ENCODE data around the gene LDHB.
"Not testable (repeated sequence)": the region's sequence is repeated elsewhere in the genome, so short reads cannot be mapped to it uniquely, and the experiment has no call there.

Gene LDHB

DNA sequence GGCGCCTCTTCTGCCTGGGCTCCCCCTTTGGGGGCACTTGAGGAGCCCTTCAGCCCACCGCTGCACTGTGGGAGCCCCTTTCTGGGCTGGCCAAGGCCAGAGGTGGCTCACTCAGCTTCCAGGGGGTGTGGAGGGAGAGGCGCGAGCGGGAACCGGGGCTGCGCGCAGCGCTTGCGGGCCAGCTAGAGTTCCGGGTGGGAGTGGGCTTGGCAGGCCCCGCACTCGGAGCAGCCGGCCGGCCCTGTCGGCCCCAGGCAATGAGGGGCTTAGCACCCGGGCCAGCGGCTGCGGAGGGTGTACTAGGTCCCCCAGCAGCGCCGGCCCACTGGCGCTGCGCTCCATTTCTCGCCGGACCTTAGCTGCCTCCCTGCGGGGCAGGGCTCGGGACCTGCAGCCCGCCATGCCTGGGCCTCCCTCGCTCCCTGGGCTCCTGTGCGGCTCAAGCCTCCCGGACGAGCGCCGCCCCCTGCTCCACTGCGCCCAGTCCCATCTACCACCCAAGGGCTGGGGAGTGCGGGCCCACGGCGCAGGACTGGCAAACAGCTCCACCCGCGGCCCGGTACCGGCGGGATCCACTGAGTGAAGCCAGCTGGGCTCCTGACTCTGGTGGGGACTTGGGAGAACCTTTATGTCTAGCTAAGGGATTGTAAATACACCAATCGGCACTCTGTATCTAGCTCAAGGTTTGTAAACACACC is 3.9 kb upstream of the LDHB start:
- DNase-seq (ENCODE audit: low read depth in 2 of 2), result not testable (repeated sequence)

DNA sequence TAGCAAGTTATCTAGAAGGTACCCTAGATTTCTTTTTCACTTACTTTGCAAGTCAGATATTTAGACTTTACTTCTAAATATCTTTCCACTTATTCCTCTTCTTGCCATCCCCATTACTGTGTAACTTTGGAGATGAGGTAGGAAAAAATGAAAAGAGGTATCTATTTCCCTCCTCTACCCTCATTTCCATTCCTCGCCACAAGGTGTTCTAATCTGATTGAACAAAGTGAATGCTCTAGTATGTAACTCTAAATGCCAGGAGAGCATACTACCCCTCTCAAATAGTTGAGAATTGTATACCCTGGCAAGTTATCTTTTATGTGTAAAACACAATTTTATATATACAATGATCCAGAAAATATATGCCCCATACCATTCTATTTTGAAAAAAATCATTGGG is 1.7 kb upstream of the LDHB start:
- DNase-seq (ENCODE audit: low read depth in 2 of 2), result no peak

DNA sequence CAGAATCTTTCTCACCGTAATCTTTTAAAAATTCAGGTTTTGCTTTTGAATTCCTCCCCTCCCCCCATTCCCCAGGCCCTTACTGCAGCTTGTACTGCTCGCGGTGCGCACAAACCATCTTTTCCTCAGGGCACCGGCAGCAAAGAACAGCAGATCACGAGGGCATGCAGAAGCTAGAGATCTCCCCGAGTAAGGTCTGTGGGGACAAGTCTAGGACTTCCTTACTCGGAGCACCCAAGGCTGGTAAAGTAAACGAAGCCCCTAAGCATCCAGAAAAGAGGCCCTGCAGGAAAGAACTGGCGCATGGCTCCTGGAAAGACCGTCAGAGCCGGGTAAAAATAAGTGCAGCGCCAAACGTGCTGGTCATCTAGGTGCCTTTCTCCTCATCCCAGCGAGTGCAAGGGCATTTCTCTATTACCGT is 727 bp downstream of the LDHB start:
- peak; percentile 19 to 21 for DNase-seq (ENCODE audit: low read depth in 2 of 2)

DNA sequence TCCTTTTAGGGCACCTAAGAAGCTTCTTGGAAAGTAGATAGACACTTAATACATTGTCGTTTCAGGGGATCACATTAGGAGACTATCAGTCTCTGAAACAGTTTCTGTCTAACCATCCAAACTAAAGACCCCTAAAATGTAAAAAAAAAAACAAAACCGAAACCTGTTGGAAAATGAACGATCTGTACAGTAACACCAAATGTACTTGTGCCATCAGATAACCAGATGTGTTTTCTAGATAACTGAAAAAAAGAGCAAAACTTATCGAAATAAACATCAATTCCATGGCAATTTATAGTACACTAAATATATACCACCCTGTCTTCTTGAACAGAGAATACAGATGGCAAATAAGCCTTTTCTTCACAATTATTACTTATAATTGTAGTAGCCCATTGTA is 2.1 kb downstream of the LDHB start:
- DNase-seq (ENCODE audit: low read depth in 2 of 2), result no peak

DNA sequence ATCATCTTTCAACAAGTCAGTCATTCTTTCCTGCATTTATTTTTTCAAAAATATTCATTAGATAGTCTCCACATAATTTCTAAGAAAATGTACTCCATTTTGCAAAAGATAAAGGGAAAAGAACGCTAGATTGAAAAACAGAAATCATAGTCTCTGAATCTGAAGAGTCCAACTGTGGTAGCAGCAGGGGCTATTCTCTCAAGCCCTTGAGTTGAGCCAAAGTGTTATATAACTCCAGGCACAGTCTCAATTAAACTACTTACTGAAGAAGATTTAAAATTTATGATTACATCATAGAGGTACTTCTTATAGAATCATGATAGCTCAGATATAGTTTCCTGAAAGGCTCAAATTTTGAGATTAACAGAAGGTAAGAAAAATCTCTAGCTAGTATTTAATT is 5.8 kb downstream of the LDHB start:
- no peak for DNase-seq (ENCODE audit: low read depth in 2 of 2)

DNA sequence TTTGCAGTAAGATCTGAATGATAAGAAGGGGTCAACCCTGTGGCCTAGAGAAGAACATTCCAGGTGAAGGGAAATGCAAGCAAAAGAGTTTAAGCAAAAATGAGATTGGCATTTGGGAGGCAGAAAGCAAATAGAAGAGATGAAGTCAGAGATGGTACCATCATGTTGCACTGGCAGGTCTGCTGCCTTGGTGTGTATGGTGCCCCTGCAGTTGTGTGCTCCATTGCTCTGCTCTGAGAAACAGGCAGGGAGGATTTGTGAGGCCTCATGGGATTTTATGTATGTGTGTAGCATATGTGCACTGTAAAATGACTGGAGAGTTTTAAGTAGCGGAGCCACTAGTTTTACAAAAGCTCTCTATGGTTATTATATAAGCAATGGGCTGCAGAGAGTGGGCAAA is 6.6 kb downstream of the LDHB start:
- DNase-seq (ENCODE audit: low read depth in 2 of 2), result no peak

DNA sequence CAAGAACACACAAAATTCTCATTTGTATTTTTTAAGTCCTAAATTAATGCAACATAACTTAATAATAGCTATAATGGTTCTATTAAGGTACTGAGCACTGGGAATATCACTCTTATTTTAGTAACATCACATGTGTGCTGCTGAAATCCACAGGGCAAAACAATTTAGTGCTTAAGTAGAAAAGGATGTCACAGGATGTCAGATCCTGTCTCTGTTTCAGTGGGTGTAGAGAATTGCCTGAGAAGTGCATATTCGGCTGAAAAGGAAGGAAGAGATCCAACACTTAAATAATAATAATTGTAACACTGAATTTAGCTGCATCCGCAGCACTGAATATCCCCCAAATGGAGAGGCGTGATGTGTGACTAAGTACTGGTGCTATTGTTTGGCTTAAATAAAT is 8.6 kb downstream of the LDHB start:
- no peak for DNase-seq (ENCODE audit: low read depth in 2 of 2)

DNA sequence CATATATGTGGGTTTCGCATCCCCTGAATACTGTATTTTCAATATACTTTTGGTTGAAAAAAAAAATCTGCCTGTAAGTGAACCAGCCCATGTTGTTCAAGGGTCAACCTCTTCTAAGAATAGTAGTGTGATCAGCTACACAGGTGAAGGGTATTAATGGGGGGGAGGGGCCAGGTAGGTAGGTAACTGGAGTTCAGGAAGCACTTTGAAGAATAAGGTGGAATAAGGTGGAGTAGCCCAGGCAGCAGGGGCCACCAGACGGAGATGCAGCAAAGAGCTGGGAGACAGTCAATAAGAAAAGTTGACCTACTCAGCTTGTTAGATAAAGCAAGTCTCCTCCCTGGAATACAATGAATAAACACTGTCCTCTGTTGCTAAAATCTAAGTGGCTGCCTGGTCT is 9.3 kb downstream of the LDHB start:
- no peak for DNase-seq (ENCODE audit: low read depth in 2 of 2)

DNA sequence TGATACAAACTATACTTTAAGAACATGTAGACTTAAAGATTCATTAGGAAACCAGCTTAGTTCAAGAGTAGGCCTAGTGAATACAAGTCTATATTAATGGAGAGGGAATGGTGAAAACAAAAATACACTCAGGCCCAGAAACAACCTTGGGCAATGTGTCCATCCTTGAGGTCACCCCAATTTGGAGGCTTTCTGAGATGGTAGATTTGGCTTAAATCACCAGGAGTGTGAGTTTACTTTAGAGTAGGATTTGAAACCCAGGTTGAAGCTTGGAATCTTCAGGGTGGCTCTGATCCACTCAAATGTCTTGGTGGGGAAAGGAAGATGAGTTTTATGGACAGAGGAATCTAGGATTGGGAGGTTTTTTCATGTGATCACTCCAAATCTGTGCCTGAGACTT is 10.5 kb downstream of the LDHB start:
- no peak for DNase-seq (ENCODE audit: low read depth in 2 of 2)

DNA sequence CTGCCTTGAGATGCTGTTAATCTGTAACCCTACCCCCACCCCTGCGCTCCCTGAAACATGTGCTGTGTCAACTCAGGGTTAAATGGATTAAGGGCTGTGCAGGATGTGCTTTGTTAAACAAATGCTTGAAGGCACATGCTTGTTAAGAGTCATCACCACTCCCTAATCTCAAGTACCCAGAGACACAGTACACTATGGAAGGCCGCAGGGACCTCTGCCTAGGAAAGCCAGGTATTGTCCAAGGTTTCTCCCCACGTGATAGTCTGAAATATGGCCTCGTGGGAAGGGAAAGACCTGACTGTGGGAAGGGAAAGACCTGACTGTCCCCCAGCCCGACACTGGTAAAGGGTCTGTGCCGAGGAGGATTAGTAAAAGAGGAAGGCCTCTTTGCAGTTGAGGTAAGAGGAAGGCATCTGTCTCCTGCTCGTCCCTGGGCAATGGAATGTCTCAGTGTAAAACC is 12.6 kb downstream of the LDHB start:
- DNase-seq (ENCODE audit: low read depth in 2 of 2), result not testable (repeated sequence)

DNA sequence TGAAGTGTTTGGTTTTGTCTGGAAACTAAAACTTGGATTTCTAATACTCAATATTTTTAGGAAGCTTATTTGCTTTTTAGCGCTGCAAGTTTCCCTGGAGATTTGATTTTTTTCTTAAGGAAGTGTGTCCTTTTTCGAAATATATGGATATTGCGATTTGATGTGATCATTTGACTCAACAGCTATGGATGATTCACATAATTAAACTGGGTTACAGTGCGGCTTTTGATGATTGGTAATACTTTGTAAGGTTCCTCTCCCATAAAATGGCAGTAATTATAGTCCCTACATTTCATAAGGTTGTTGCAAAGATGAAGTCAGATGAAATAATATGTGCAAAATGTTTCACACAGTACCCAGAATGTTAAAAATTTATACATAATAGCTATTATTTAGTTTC is 13.1 kb downstream of the LDHB start:
- no peak for DNase-seq (ENCODE audit: low read depth in 2 of 2)

DNA sequence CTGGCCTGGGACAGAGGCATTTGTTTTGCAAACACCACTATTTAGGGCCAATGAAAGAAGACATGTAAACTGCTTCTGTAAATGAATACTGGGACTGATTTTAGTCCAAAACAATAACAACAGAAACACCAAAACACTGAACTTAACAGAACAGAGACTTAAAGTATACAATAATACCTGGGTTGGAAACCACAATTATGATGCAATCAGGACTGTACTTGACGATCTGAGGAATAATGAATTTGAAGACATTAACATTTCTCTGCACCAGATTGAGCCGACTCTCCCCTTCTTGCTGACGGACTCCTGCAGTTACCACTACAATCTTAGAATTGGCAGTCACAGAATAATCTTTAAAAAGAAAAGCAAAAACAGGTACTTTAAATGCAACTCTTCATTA is 13.9 kb downstream of the LDHB start:
- no peak for DNase-seq (ENCODE audit: low read depth in 2 of 2)

DNA sequence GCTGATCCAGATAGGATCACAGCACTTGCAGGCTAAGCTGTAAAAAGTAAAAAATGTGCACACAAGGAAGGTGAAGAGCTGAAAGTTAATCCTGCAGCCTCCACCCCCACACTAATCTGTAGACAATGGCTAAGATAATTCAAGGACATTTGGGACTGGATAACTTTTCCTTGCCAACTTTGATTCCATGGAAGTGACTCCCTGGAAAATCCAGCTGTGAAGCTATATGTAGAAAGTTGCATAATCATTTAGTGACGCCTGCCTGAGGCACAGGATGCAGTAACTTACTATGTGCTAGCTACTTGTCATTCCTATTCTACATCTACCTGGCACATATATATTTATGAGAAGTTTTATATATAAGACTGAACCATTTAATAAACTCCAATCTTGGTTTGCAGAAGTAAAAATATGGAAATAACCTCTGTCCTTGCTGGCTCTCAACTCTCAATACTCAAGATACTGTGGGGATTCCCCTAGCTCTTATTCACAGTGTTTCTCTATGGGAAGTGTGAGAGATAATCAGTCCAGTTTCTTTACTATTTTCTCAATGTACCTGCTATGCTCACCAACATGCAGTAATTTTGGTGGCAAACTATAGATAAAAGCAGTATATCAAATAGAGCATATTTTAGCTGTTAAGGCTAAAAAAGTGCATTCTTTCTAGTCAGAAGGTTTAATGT is 14.8 kb downstream of the LDHB start:
- no peak for DNase-seq (ENCODE audit: low read depth in 2 of 2)

DNA sequence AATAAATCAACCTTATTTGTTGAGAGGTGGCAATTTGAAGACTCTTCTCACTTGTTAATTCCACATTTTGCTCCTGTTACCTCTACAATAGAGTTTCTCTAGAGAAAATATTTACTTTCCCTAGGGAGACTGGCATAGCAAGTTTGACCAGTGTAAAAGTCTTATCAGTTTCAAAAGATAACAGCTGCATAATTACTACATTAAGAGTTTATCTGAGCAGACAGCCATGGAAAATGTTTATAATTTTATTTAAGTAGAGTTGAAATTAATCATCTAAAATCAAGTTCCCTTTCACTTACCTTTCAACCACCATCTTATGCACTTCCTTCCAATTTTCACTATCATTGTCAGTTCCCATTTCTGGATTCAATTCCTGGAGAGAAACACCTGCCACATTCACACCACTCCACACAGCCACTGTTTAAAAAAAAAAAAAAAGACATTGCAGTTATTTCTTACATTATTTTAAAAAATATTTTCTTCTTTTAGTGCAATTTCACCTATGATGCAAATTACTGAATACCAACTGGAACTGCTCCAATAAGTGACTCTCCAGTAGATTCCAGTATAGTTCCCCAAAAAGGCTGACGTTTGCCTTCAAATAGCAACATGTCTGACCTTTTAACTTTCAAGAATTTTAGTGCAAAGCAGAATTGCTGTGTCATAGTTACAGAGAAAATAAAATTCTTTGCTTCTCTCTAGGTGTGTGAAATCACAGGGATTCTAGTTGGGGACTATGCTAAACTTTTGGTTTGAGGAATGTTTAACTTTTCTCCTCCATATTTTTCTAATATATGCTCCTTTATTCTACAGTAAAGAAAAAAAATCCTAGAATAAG is 19.4 kb downstream of the LDHB start:
- no peak for DNase-seq (ENCODE audit: low read depth in 2 of 2)

DNA sequence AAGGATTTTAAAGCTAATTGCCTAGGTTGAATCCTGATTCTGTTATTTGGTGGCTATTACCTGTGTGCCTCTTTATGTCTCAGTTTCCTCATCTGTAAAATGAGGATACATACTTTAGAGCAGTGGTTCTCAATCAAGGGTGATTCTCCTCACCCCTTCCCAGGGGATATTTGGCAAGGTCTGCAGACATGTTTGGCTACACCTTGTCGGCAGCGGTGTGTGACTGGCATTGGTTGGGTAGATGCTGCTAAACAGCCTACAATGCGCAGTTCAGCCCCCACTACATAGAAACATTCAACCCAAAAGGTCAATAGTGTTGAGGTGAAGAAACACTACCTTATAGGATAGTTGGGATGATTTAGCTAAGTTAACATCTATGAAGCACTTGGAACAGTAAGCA is 23.4 kb downstream of the LDHB start:
- no peak for DNase-seq (ENCODE audit: low read depth in 2 of 2)

DNA sequence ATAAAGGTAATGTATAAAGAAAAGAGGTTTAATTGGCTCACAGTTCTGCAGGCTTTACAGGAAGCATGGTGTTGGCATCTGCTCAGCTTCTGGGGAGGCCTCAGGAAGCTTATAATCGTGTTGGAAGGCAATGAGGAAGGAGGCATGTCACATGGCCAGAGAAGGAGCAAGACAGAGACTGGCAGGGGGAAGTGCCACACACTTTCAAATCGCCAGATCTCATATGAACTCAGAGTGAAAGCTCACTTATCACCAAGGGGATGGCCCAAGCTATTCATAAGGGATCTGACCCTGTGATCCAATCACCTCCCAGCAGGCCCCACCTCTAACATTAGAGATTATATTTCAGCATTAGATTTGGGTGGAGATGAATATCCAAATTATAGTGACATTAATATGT is 26.3 kb downstream of the LDHB start:
- no peak for DNase-seq (ENCODE audit: low read depth in 2 of 2)

DNA sequence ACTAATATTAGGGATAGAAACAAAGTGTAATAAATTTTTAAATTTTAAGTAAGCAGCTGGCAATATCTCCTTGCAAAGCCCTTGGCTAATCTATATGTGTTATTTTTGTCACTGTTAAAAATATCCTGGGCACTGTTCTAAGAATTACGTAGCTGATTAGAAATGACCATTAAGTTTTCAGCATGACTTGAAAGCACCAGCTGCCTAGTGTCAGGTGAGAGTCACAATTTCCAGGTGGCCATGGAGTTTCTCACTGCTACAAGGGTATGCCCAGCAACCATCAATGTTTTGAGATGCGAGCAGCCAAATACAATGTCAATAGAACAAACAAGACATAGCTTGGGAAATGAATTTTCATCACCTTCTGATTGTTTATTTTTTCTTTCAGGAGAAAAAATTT is 29.7 kb downstream of the LDHB start:
- no peak for DNase-seq (ENCODE audit: low read depth in 2 of 2)

DNA sequence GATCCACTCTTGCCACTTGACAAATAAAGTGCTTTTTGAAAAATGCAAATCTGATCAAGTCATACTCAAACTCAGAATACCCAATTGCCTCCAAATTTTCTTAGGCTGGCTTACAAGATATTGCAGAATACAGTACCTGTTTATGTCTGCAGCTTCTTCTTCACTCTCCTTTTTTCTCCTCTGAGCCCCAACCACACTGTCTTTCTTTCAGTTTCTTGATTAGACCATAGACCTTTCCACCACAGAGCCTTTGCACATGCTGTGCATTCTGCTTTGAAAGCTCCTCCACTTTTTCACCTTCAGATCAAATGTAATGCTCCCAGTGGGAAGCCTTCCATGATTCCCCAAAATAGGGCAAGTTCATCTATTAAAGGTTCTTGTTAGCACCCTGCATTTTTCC is 39.1 kb downstream of the LDHB start:
- no peak for DNase-seq (ENCODE audit: low read depth in 2 of 2)

DNA sequence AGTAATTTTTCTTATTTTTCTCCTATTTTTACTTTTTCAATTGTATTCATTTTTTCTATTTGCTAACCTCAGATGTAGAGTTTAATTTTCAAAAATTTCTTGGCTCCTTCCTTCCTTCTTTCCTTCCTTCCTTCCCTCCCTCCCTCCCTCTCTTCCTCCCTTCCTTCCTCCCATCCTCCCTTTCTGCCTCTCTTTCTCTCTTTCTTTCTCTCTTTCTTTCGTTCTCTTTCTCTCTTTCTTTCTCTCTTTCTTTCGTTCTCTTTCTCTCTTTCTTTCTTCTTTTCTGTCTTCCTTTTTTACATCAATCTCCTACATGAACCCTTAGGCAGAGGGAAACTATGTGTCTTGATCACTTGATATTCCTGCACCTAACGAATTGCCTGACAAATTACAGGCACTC is 40.6 kb downstream of the LDHB start:
- no peak for DNase-seq (ENCODE audit: low read depth in 2 of 2)

DNA sequence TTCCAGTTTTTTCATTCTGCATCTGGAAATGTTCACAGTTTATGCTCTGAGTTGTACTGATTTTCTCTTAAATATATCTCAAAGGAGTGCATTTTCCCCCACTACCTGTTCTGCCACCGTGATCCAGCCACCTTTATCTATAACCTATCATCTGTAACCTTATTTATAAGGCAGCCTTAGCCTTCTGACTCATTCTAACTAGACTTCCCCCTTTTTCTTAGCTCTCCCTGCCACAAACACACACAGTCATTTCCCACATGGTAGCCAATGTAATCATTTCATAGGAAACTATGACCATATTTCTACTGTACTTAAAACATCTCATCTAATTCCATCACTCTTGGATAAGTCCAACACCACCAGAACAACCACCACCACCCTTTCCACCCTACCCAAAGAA is 42.2 kb downstream of the LDHB start:
- DNase-seq (ENCODE audit: low read depth in 2 of 2), result peak in 1 of 2 donors; percentile 17

DNA sequence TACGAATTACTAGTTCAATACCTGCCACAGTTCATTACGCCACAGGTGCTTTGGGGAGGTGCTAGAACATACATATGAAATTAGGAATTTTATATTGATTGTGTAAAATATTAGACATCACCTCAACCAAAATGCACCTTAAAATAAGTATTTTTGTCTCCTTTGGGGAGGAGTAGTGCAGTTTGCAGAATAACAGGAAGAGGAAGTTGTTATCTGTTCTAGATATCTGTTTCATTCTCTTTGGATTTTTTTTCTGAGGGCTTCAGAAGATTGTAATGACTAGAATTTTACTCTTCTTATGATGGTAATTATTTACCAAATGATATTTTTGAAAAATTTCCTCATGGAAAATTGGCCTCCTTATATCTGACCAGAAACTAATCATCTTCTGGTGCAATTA is 43.1 kb downstream of the LDHB start:
- DNase-seq (ENCODE audit: low read depth in 2 of 2), result no peak

DNA sequence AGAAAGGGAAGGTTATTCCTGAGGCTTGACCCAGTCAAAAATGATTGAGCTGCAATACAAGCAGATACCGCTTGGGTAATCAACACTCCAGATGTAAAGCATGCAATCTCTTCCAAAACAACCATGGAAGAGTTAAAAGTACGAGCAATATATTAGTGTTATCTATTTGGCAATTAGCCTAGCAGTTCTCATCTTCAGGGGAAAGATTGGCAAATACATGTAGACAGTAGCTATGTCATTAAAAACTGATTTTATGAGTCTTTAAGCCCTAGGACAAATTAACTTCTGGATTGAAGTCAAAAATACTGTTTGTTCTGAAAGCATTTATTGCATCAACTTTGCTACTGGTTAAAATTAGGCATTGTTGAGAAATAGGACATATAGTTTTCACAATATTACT is 43.7 kb downstream of the LDHB start:
- DNase-seq (ENCODE audit: low read depth in 2 of 2), result no peak

DNA sequence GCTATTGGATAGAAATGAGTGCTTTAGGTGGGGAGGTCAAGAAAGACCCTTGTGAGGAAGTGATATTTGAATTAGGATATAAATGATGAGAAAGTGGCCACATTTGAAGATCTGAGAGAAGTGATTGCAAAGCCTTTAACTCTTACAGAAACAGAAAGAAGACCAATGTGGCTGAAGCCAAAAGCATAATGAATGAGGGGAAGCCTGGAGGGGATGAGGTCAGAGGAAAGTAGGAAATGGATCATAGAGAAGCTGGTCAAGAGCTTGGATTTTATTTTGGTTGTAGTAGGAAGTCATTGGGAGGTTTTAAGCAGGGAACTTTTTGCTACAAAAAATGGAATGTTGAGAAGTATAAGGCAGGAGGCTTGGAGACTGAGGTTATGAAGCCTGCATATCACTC is 49.4 kb downstream of the LDHB start:
- DNase-seq (ENCODE audit: low read depth in 2 of 2), result no peak

Data from stimulated activated CD4-positive, alpha-beta T cell treated with anti-CD3 and anti-CD28 coated beads, Interleukin-15, amount 100 ng/mL, for 48 hours (primary cell).